HG02678 (cell line): ENCODE results near the gene APPBP2.
"Not testable (repeated sequence)": the region's sequence is repeated elsewhere in the genome, so short reads cannot be mapped to it uniquely, and the experiment has no call there.

Experiments used
- ATAC-seq: cut with Tn5 transposase; IDR thresholded peaks from one replicate; pipeline ENCODE4 v1.9.1; 2021; ENCODE audit warnings: mild to moderate bottlenecking, moderate library complexity; ENCODE audit not compliant: unreplicated experiment

APPBP2 gene, protein sequence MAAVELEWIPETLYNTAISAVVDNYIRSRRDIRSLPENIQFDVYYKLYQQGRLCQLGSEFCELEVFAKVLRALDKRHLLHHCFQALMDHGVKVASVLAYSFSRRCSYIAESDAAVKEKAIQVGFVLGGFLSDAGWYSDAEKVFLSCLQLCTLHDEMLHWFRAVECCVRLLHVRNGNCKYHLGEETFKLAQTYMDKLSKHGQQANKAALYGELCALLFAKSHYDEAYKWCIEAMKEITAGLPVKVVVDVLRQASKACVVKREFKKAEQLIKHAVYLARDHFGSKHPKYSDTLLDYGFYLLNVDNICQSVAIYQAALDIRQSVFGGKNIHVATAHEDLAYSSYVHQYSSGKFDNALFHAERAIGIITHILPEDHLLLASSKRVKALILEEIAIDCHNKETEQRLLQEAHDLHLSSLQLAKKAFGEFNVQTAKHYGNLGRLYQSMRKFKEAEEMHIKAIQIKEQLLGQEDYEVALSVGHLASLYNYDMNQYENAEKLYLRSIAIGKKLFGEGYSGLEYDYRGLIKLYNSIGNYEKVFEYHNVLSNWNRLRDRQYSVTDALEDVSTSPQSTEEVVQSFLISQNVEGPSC

DNA sequence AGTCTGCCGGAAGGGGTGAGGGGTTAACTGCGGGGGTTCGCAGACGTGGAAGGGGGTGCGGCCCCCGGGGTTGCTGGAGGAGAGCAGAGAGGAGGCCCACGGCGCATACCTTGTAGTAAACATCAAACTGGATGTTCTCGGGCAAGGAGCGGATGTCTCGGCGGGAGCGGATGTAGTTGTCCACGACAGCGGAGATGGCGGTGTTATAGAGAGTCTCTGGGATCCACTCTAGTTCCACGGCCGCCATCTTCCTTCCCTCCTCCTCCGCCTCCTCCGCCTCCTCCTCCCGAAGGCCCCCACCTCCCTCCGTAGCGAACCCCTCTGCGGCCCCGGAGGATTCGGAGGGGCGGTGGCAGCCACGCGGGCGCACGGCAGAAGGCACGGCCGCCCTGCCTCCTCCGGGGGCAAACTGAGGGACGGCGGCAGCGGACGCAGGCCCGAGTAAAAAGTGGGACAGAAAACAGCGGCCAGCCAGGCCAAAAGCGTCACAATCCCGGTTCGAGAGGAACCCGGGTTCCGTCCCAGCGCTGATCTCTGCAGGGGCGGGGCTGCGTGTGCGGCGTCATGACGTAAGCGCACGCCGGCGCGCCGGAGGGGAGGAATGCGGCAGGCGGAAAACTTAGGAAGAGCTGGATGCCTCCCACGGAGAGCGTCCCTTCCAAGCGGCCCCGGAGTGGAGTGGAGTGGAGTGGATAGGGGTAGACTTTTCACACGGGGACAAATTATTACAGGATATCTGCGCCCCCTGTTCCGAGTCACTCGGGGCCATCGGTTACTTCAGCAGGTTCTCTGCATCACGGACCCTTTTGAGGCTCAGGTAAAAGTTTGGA is at the start of gene APPBP2:
TSS of gene APPBP2 (minus strand) at position 558 of the 830 bp plus-strand sequence. CDS start at position 247, 311 bp downstream.
- peak; percentile 89 for ATAC-seq

DNA sequence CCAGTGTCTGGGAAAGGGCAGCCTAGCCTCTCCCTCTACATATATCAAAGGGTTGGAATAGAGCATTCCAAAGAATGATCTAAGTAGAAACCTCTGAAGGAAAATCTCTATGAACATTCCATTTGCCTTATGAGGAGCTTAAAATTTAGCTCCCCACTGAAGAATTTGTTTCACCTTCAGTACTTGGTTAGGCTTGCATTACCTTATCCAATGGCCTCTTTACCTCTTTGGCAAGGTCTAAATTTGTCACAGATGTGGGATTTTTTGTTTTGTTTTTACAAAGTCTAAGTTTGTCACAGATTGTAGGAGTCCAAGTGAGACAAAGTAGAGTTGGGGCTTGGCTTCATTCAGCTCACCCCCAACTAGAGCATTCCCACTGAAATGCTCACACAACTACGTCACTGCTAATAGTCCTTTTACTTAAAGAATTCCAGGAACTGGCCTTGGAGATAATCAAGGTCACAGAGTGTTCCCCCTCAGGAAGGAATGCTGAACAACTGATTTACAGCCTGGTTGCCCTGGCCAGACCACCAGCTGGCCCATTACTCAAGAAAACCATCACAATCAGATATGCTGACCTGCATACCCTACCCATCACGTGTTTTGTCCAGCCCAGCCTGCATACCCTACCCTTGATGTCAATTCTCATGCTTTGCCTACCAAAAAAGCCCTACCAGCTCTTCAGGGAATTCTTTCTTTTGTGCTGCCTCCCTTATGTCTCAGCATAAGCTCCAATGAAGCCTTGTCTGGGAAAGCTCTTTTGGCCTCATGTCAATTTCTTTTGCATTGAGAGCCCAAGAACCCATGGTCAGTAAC is 47.4 kb upstream of the APPBP2 start:
- ATAC-seq = no peak

DNA sequence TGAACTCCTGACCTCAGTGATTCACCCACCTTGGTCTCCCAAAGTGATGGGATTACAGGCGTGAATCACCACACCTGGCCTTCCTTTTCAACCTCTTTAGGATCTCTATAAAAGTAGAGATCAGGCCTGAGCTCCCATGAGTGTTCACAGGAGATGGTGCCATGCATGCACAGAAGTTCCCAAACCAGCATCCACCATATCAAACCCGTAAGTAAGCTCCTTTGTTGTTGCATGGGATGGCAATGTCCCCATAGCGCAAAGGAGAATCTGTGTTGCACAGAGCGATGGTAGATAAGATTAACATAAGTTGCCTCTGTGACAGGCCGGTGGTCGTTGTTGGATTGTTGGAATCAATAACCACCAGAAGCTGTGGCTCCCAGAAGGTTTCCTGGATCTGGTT is 39.2 kb upstream of the APPBP2 start:
- no peak for ATAC-seq

DNA sequence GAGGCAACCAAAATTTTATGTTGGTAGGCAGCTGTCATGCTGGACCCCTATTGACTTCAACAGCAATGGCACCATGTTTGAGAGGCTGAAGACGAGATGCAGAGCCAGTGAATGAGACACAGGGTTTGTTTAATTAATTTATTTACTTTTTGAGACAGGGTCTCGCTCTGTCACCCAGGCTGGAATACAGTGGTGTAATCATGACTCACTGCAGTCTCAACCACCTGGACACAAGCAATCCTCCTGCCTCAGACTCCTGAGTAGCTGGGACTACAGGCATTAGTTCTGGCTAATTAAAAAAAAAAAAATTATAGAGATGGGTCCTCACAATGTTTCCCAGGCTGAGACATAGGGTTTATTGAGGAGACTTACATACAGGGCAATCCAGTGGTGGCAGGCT is 37.7 kb upstream of the APPBP2 start:
- ATAC-seq = no peak

DNA sequence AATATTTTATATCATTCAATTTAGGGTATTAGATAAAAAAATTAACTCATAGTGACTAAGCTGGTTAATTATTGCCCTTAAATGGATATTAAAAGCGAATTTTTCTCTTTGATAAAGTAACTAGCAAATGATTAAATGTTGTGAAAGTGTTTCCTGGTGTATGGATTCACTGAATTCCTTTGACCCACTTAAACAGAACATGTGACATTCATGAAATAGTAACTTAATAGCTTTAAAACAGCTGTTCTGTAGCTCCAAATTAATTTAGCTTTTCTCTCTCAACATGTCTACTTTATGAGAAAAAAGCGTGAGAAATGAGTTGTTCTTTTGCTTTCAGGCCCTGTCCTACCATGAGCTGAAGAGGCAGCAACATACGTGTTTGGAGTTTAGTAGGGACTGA is 36.4 kb upstream of the APPBP2 start:
- no peak for ATAC-seq

DNA sequence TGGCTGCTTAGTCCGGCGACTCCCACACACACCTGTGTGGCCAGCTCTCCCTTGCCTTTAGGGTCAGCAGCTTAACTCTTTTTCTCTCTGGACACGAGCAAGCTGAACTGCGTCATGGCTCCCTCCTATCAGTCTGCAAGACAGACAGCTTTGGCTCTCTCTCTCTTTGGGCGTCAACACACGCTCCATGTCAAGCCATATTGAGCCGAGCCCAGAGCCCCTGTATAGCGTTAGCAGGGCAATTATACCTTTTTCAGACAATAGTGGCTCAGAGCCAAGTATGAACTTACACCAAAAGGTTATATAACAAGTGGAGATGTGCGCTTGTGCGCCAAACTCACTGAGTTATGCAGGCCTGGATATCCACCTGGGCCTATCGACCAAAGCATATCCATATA is 34.8 kb upstream of the APPBP2 start:
- ATAC-seq = no peak

DNA sequence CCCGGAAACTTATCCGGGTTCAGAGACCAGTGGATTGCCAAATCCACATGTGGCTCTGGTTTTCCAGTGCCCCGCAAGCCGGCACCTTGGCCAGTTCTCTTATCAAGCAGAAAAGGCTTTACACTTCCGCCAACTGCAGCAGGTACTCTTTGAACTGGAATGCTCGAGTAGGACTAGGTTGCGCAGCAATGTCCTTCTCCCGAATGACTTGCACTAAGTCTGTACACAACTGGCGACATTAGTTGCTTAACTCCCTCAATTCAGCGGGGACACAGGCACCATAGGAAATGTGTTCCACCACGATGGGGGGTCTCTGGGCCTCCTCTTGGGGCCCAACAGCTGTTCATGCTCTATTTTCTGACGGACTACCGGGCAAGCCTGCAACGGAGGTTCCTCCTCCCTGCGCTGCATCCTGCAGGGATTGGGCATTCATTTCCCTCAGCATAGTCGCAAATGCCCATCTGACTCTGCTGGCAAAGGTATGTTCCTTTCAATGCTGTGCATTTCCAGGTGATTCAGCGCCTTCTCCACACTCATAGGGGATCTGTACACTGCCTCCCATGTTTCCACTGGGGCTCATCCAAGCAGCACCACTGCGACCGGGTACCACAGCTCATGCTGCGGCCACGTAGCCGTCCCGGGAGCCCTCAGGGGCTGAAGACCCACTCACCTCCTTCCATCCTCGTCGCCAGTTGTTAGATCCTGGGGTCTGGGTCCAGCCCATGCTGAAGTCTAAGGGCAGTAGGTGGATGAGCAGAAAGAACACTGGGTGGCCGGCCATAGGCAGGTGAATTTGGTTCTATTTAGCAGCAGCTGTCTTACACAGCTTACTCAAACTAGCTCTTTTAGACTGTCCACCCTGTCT is 34.2 kb upstream of the APPBP2 start:
- no peak for ATAC-seq

DNA sequence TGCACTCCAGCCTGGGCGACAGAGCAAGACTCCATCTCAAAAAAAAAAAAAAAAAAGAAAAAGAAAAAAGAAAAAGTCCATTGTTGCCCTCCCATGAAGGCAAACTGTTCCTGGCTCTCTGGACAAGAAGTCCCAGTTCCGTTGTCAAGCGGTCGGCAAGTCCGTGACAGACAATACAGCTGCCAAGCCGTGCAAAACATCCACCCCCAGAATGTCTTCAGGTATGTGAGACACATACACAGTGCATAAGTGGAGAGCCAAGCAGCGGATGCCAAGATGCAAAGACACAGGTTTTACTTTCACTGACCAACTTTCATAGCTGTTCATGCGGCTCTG is 33.6 kb upstream of the APPBP2 start:
- no peak for ATAC-seq

DNA sequence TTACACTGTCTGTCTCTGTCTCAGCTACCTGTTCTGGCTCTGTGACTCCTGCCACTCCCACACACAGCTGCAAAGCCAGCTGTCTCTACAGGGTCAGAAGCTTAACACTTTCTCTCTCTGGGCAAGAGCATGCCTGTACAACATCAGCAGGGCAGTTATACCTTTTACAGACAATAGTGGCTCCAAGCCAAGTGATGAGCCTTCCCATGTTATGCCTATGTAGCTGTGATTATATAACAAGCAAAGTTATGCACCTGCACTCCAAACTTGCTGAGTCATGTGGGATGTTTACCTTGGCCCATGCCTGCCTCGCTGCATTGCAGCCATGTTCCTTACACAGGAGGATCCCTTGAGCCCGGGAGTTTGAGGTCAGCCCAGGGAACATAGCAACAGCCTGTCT is 31.8 kb upstream of the APPBP2 start:
- no peak for ATAC-seq

DNA sequence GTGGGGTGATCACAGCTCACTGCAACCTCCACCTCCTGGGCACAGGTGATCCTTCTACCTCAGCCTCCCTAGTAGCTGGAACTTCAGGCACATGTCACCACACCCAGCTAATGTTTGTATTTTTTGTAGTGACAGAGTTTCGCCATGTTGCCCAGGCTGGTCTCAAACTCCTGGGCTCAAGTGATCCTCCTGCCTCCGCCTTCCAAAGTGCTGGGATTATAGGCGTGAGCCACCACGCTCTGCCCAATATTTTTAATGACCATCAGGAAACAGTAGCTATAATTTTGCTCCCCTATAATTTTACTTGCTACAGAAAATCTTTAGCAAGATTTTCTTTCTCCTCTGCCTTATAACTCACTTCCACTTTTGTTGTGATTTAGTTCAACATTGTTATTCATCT is 29.7 kb upstream of the APPBP2 start:
- ATAC-seq = no peak

DNA sequence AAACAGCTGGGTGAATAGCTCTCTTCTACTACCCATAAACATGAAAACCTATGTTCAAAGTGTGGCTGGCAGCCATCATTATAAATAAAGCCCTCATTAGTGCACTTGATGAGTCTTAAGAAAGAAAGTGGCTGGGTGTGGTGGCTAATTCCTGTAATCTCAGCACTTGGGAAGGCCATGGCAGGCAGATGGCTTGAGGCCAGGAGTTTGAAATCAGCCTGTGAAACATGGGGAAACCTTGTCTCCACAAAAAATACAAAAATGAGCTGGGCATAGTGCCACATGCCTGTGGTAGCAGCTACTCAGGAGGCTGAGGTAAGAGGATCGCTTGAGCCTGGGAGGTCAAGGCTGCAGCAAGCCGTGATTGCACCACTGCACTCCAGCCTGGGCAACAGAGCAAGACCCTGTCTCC is 28.3 kb upstream of the APPBP2 start:
- ATAC-seq = no peak

DNA sequence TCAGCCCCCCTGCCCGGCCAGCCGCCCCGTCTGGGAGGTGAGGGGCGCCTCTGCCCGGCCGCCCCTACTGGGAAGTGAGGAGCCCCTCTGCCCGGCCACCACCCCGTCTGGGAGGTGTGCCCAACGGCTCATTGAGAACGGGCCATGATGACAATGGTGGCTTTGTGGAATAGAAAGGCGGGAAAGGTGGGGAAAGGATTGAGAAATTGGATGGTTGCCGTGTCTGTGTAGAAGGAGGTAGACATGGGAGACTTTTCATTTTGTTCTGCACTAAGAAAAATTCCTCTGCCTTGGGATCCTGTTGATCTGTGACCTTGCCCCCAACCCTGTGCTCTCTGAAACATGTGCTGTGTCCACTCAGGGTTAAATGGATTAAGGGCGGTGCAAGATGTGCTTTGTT is 26.2 kb upstream of the APPBP2 start:
- not testable (repeated sequence) for ATAC-seq

DNA sequence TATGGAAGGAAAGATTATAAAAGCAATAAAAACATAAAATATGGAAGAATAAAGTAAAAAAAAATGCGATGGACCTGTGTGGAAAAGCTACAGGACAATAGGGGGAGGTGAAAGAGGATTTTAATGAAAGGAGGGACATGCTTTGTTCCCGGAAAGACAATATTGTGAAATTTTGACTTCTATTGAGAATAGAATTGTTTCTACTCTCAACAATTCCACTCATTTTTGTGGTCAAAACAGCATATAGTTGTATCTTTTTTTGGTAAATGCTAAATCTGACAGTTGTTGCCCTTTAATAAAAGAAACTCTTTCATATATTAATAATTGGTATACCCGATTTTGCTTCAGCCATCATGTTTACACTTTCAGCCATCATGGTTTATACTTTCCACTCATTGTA is 22.9 kb upstream of the APPBP2 start:
- no peak for ATAC-seq

DNA sequence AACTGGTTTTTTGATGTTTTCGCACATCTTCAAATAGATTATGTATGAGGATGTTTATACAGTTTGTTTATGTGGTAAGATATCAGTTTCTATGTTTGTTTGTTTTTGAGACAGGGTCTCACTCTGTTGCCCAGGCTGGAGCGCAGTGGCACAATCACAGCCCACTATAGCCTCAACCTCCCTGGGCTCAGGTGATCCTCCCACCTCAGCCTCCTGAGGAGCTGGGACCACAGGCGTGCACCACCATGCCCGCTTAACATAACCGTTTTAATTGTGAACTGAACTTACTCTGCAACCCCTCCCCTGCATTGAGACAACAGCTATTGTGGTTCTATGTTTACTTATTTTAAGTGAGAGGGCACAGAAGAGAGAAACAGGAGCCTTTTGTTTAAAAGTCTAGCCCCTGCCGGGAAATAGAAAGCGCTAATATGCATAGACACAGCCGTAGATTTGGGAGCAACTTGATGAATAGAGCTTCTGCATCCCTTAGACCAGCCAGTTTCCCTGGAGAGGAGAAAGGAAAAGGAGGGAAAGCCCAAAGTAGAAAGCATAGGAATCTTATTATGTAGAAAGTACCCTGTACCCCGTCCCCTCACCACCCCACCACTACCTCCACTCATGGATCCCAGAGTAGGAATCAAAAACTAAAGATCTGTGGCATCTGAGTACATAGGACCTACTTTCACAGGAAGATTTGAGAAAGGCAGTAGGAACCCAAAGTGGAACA is 19.6 kb upstream of the APPBP2 start:
- ATAC-seq = no peak

DNA sequence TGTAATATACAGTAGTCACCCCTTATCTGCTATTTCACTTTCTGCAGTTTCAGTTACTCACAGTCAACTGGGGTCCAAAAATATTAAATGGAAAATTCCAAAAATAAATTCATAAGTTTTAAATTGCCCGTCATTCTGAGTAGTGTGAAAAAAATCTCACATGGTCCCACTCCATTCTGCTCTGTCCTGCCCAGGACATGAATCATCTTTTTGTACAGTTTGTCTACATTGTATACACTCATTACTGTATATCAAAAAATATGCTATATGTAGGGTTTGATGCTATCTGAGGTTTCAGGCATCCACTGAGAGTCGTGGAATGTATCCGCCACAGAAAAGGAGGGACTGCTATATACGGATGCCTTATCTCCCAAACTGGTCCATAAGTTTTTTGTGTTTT is 16.0 kb upstream of the APPBP2 start:
- ATAC-seq = no peak

DNA sequence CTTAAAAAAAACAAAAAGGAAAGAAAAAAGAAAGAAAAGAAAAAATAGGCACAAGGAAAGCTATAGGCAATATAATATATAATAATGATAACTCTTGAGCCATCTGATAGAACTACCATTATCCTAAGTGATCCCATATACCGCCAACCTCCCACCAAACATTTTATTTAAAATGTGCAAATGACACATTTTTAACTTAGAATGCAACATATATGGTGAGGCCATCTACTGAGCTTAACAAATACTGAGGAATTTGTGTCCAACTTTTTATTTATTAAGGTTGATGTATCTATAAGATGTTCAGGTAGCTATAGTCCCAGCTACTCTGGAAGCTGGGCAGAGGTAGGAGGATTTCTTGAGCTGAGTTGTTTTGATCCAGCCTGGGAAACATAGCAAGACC is 14.4 kb upstream of the APPBP2 start:
- ATAC-seq = no peak

DNA sequence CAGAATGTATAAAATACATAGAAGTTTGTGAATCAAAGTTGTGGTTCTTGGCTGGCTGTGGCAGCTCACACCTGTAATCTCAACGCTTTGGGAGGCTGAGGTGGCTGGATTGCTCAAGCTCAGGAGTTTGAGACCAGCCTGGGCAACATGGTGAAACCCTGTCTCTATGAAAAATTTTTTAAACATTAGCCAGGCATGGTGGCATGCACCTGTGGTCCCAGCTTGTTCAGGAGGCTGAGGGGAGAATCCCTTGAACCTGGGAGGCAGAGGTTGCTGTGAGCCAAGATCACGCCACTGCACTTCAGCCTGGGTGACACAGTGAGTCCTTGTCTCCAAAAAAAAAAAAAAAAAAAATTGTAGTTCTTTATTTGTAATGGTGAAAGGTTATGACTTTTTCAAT is 13.8 kb upstream of the APPBP2 start:
- ATAC-seq = no peak

DNA sequence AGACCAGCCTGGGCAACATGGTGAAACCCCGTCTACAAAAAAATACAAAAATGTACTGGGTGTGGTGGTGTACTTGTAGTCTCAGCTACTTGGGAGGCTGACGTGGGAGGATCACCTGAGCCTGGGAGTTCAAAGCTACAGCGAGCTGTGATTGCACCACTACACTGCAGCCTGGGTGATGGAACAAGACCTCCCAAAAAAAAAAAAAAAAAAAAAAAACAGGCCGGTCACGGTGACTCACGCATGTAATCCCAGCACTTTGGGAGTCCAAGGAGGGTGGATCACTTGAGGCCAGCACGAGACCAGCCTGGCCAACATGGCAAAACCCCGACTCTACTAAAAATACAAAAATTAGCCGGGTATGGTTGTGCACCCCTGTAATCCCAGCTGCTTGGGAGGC is 12.7 kb upstream of the APPBP2 start:
- no peak for ATAC-seq
